GM23338 (cell line): ENCODE results near the gene UBE2K.

ENCODE experiments used
- CTCF ChIP-seq, 2 experiments: fragments of 200-600 bp in 1 of 2; sonication (generic) in 1 of 2; conservative IDR thresholded peaks; 2 replicates each; pipeline versions ENCODE4 v1.5.1 to v1.6.1; 2016 to 2017; ENCODE audit warnings: antibody characterized with exemption in 2 of 2, low read depth in 2 of 2, mild to moderate bottlenecking in 2 of 2, moderate library complexity in 1 of 2
- EZH2 ChIP-seq: fragments of 200-600 bp; sonication (generic); IDR thresholded peaks from one replicate; pipeline ENCODE4 v1.8.0; 2017; ENCODE audit warnings: antibody characterized with exemption, mild to moderate bottlenecking, low read depth; ENCODE audit not compliant: unreplicated experiment
- POLR2AphosphoS5 ChIP-seq: IDR thresholded peaks from 2 replicates; pipeline ENCODE4 v1.6.1; 2016; ENCODE audit warnings: antibody characterized with exemption, low read depth
- REST ChIP-seq: IDR thresholded peaks from one replicate; pipeline ENCODE4 v1.6.1; 2018; ENCODE audit warnings: antibody characterized with exemption; ENCODE audit not compliant: unreplicated experiment
- ZNF114 ChIP-seq: fragments of 250-450 bp; sonication (Bioruptor Pico); IDR thresholded peaks from 2 replicates; pipeline ENCODE4 v1.5.0; 2020; ENCODE audit warnings: mild to moderate bottlenecking, moderate library complexity

GRCh38 chr4:39713691-39714090, 15.8 kb downstream of the UBE2K start:
- TF ChIP-seq CTCF (conservative IDR thresholded peaks at IDR 0.05; ENCODE audit: low read depth in 2 of 2) (no peak), EZH2 (no peak), POLR2AphosphoS5 (no peak), REST (no peak), ZNF114 (no peak)
